Measurements from ENCODE around the gene IMPG1.

The IMPG1 gene

GRCh38 chr6:75970093-75970492 is 102.4 kb downstream of the IMPG1 start:
- ChIA-PET CTCF (no interaction called here), POLR2A (no interaction called here)
- TF ChIP-seq CTCF (IDR thresholded peaks at IDR 0.05; ENCODE audit: control extremely low read depth, extremely low read depth, low read depth, missing control alignments): no peak
- DNase-seq (ENCODE audit: extremely low spot score): no peak

- POLR2A ChIA-PET: no interaction called here
- DNase-seq (ENCODE audit: extremely low spot score): no peak
- TF ChIP-seq CTCF (IDR thresholded peaks at IDR 0.05; ENCODE audit: control extremely low read depth, extremely low read depth, low read depth, missing control alignments): no peak
- CTCF ChIA-PET: no interaction called here
Measured at GRCh38 chr6:75968143-75968542, 104.3 kb downstream of the IMPG1 start.

- CTCF ChIA-PET: interaction anchor here (1.4 kb wide), 1 partner anchor 12 kb away, joined by 6 read pairs; no protein-coding TSS in a partner anchor
- no peak for TF ChIP-seq CTCF (IDR thresholded peaks at IDR 0.05; ENCODE audit: control extremely low read depth, extremely low read depth, low read depth, missing control alignments)
- POLR2A ChIA-PET: no interaction called here
- DNase-seq (ENCODE audit: extremely low spot score): no peak
Measured at GRCh38 chr6:75963569-75963968, 108.9 kb downstream of the IMPG1 start.

GRCh38 chr6:75952128-75952527 is 120.3 kb downstream of the IMPG1 start:
- ChIA-PET POLR2A (no interaction called here), CTCF (interaction anchor here (1.7 to 2.0 kb wide), 2 partner anchors 12 to 18 kb away, joined by 5 to 6 read pairs; no protein-coding TSS in a partner anchor)
- DNase-seq (ENCODE audit: extremely low spot score): no peak
- no peak for TF ChIP-seq CTCF (IDR thresholded peaks at IDR 0.05; ENCODE audit: control extremely low read depth, extremely low read depth, low read depth, missing control alignments)

- ChIA-PET POLR2A (no interaction called here), CTCF (interaction anchor here (3.6 kb wide), 1 partner anchor 14 kb away, joined by 25 read pairs; no protein-coding TSS in a partner anchor)
- DNase-seq (ENCODE audit: extremely low spot score): no peak
- TF ChIP-seq CTCF (IDR thresholded peaks at IDR 0.05; ENCODE audit: control extremely low read depth, extremely low read depth, low read depth, missing control alignments): no peak
Measured at GRCh38 chr6:75947935-75948334, 124.5 kb downstream of the IMPG1 start.

- POLR2A ChIA-PET: no interaction called here
- no peak for TF ChIP-seq CTCF (IDR thresholded peaks at IDR 0.05; ENCODE audit: control extremely low read depth, extremely low read depth, low read depth, missing control alignments)
- no peak for DNase-seq (ENCODE audit: extremely low spot score)
- CTCF ChIA-PET: interaction anchor here (0.7 to 3.6 kb wide), 5 partner anchors 9 to 915 kb away, joined by 3 to 25 read pairs (median 3); no protein-coding TSS in a partner anchor
Measured at GRCh38 chr6:75946146-75946831, 126.2 kb downstream of the IMPG1 start.

All from GM10248 (cell line).